HG03060 (cell line): ENCODE results near the gene DEGS2.
"Not testable (repeated sequence)": the region's sequence is repeated elsewhere in the genome, so short reads cannot be mapped to it uniquely, and the experiment has no call there.

Experiments
- ATAC-seq: cut with Tn5 transposase; IDR thresholded peaks from one replicate; pipeline ENCODE4 v1.9.1; 2021; ENCODE audit warnings: low read depth, moderate number of reproducible peaks; ENCODE audit not compliant: unreplicated experiment

The DEGS2 gene

GRCh38 chr14:100180671-100181070 is 21.2 kb upstream of the DEGS2 start:
- ATAC-seq, result not testable (repeated sequence)

DNA sequence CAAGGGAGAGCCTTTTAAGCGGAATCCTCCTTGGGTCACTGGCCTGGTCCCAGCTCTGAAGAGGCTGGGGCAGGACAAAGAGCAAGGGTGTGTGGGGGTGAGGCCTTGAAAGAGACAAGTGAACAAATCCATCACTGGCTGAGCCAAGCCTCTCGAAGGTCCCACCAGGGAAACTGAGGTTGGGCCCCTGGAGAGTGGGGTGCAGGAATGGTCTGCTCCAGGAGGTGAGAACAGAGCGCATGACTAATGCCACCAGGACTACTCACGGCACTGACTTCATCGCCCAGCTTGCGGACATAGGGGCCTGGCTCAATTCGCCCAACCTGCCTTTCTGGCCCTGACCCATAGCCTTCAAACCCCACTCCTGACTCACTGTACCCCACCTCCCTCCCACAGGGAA is 19.2 kb upstream of the DEGS2 start:
- no peak for ATAC-seq

DNA sequence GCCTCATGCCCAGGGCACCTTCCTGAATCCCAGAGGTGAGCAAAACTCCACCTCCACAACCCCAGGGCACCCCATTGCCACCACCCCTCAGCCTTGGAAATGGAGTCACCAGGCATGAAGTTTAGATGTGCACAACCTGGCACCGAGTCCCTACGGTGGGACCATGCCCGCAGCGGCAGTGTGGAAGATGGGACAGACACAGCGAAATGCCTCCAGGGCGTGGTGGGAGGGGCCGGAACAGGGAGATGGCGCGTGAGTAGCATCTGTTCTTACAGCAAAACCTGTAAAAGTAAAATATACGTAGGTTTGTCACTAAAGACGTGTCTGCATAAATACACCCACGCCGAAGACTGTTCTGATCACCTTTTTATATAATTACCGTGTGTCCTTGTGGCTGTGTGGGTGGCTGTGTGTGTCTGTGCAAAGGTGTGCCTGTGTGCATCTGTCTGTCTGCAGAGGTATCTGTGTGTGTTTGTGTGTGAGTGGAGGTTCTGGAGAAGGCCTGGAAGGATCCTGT is 17.4 kb upstream of the DEGS2 start:
- ATAC-seq, result no peak

DNA sequence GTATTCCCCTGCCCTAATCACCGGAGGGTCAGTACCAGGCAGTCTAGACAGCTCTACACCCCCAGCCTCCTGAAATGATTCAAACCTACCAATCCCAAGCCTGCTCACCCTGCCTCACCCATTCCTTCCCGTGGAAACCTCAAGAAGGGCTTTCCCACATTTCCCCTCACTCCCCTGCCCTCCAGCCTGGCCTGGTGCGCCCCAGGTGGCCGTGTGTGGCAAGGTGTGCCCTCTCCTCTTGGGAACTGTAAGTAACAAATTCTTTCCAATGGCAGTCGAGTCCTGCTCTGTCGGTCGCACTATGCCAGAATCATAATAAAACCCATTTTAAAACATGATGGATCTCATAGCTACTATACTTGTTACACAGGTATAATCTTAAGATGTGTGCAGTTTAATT is 13.9 kb upstream of the DEGS2 start:
- ATAC-seq, result no peak

- ATAC-seq, result no peak
Observed at GRCh38 chr14:100172811-100173210, 13.4 kb upstream of the DEGS2 start.

GRCh38 chr14:100170880-100171279 is 11.4 kb upstream of the DEGS2 start:
- no peak for ATAC-seq

GRCh38 chr14:100168506-100168905 is 9.1 kb upstream of the DEGS2 start:
- ATAC-seq, result no peak

DNA sequence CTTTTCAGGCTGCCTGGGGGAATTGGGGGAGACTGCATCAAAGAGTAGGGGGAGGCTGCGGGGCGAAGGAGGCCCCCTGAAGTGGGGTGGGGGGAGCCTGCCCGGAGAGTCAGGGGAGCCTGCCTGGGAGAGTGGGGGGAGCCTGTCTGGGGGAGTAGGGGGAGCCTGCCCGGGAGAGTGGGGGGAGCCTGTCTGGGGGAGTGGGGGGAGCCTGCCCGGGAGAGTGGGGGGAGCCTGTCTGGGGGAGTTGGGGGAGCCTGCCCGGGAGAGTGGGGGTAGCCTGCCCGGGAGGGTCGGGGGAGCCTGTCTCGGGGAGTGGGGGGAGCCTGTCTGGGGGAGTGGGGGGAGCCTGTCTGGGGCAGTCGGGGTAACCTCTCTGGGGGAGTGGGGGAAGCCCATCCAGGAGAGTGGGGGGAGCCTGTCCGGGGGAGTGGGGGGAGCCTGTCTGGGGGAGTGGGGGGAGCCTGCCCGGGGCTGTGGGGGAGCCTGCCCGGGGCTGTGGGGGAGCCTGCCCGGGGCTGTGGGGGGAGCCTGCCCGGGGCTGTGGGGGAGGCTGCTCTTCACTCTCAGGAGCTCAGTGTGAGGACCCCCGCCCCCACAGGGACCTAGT is 6.5 kb upstream of the DEGS2 start:
- ATAC-seq, result no peak

DNA sequence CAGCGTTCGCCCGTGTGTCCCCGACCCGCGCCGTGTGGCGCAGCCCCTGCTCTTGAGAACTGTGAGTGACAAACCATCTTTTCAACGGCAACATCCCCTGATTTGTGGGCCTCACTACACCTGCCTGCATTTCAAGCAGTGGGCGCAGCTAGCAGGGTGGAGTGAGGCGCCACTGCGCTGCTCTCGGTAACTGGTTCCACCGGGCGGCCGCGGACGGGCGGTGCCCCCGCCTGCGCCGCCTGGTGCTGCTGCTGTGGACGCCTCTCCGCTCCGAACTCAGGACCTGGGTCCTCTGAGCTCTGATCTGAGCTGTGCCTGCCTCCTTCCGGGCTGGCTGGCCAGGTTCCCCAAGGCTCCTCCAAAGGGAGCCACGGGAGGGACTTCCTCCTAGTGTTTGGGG is 5.9 kb upstream of the DEGS2 start:
- ATAC-seq, result no peak

DNA sequence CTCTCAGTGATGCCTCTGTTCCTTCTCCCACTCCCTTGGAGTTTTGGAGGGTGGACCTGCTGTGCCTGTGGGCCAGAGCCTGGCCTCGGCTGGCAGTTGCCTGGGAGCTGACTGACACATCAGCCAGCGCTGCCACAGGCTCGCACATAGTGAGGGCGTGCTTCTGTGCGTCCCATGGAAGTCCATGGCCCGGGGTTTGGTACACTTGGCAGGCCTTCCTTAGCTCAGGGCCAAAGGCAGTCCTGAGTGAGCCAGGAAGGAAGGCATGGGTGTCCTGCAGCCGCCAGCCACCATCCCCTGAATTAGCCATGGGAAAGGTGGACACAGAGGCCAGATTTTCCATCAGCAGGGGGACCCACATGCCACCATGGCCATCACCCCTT is 1.1 kb upstream of the DEGS2 start:
- ATAC-seq, result no peak

GRCh38 chr14:100159865-100160533 is 554 bp upstream of the DEGS2 start:
- no peak for ATAC-seq

- ATAC-seq, result no peak
Observed at GRCh38 chr14:100158566-100159093, 815 bp downstream of the DEGS2 start.

- not testable (repeated sequence) for ATAC-seq
Observed at GRCh38 chr14:100157548-100158232, 1.8 kb downstream of the DEGS2 start.

- no peak for ATAC-seq
Observed at GRCh38 chr14:100156776-100157175, 2.7 kb downstream of the DEGS2 start.

DNA sequence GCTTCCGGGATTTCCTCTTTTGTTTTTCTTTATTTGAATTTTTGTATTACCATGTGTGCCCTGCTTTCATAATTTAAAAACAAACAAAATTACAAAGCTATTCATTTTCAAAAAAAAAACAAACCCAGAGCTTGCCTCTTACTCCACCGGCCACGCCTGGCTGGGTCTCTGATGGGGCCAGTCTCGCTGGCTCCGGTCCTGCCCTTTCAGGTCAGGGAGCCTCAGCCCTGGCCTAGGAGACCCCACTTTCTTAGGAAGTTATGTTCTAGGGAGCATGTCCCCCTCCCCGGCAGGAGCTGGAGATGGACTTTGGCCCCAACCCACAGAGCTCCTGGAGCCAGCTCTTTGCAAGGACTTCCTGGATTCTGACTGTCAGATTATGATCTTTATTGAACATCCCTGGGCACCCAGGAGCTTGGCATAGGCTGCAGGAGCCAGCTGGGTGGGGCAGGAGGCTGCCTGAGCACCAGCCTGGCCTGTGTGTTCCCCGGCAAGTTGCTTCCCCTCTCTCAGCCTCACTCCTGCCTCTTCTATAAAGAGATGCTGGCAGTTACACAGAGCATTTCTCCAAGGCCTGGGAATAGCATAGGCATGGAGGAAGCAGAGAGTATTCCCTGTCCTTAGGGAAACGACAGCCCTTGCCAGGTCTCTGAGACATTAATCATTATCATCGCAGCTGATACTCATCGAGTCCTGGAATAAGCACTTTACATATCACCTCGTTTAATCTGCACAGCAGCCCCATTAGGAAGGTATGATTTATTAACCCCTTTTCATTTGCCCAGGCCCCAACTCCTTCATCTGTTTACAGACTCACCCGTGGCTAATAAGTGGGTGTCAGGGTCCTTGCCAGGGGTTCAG is 3.5 kb downstream of the DEGS2 start:
- no peak for ATAC-seq

- no peak for ATAC-seq
Observed at GRCh38 chr14:100155049-100155621, 4.3 kb downstream of the DEGS2 start.

GRCh38 chr14:100153560-100153959 is 5.9 kb downstream of the DEGS2 start:
- no peak for ATAC-seq

DNA sequence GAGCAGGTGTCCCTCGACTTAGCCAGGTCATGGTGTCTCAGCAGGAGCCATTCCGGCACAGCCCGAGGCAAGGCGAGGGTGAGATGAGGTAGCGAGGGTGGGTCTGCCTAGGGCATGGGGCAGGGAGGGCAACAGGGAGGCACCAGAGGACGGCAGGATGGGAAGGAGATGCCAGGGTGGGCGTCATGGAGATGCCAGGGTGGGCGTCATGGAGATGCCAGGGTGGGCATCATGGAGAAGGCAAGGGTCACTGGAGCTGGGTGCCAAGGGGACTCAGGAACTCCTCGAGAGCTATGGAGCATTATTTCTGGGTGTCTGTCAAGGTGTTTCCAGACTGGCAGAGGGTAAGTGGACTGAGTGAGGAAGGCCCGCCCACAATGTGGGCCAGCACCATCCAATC is 7.4 kb downstream of the DEGS2 start:
- ATAC-seq, result no peak

GRCh38 chr14:100150932-100151587 is 8.4 kb downstream of the DEGS2 start:
- ATAC-seq, result no peak
